Tibial artery (tissue), 4 donors: ENCODE data around the gene ZNF782.
"Not testable (repeated sequence)": the region's sequence is repeated elsewhere in the genome, so short reads cannot be mapped to it uniquely, and the experiment has no call there.

Experiments used
- DNase-seq, 2 donors: peaks; one replicate each; pipeline ENCODE4 v3.0.0-alpha.2; 2019
- H3K27ac ChIP-seq, 2 donors: fragments of 200-600 bp; sonication (generic) in 1 of 2; 1 replicate in 1 of 2; 2 replicates in 1 of 2; pipeline ENCODE4 v1.5.1; 2018 to 2019; ENCODE audit warnings: mild to moderate bottlenecking in 1 of 2
- H3K27me3 ChIP-seq, 2 donors: fragments of 200-600 bp; sonication (generic) in 1 of 2; one replicate each; pipeline versions ENCODE4 v1.5.1 to v1.6.0; 2016 to 2019
- H3K36me3 ChIP-seq, 3 donors: fragments of 200-600 bp; sonication (generic) in 2 of 3; one replicate each; pipeline ENCODE4 v1.5.1; 2016 to 2019; ENCODE audit warnings: mild to moderate bottlenecking in 2 of 3
- H3K4me1 ChIP-seq, 4 donors: fragments of 200-600 bp; sonication (generic) in 2 of 4; 1 replicate in 3 of 4; 2 replicates in 1 of 4; pipeline ENCODE4 v1.5.1; 2016 to 2019
- H3K4me3 ChIP-seq, 2 donors: fragments of 200-600 bp; sonication (generic) in 1 of 2; 1 replicate in 1 of 2; 2 replicates in 1 of 2; pipeline ENCODE4 v1.5.1; 2018 to 2019; ENCODE audit warnings: mild to moderate bottlenecking in 2 of 2
- H3K9me3 ChIP-seq, 3 donors: fragments of 200-600 bp; sonication (generic) in 1 of 3; one replicate each; pipeline ENCODE4 v1.5.1; 2016 to 2019
- intact Hi-C: fragments of 100-400 bp; cut with DNase I; formaldehyde crosslinking; loops from one replicate; pipeline ENCODE4 v1.15.0; 2023; ENCODE audit warnings: low total_unique reads
- TF ChIP-seq, protein P1 (sequence below), 2 experiments: fragments of 200-600 bp in 1 of 2; fragments of 450-650 bp in 1 of 2; IDR thresholded peaks; one replicate each; pipeline ENCODE4 v1.5.1; 2017 to 2019; ENCODE audit warnings: antibody characterized with exemption in 2 of 2, mild to moderate bottlenecking in 1 of 2, moderate library complexity in 1 of 2

ZNF782 gene

DNA sequence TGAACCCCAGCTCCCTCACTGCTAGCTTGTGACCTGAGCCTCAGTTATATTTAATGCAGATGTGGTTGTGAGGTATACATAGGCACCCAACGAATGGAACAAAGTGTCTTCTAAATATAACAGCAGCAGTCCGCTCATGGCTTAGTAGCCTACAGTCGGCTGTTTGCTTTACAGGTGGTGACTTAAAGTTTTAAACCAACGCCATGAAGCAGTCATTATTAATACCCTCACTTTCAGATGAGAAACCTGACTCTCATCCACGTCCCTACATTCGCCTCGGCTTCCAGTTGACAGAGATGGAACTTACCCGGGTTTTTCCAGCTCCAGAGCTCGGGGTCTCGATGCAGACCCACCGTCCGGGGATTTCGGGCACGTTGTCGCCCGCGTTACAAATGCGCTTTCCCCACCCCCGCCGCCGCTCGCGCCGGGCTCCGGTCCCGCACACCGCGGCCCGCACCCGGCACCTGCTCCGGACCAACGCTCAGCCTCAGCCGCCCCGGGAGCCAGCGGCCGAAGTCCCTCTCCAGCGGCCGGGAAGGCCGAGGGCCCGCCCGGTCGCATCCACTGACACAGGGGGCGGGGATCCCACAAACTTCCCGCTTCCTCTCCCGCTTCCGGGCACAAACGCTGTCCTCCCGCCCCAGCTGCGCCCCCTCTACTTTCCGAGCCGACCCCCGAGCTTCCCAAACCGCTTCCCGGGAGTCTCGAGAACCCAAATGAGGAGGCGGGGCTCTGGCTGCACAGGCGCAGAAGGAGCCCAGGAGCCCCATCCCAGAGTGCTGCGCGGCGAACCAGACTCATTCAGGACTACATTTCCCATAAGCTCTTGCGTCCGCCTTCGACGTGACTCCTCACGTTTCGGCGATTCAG, at the start of gene ZNF782:
ZNF782 (minus strand) TSS at position 734 of the 870 bp plus-strand sequence. CDS start 2,553 bp downstream, outside the sequence.
- no peaks in the 10 kb centered on the region for H3K27me3 ChIP-seq
- H3K27ac ChIP-seq = peak within 1 kb of the TSS; percentile 76 to 83
- TF ChIP-seq, protein P1, sequence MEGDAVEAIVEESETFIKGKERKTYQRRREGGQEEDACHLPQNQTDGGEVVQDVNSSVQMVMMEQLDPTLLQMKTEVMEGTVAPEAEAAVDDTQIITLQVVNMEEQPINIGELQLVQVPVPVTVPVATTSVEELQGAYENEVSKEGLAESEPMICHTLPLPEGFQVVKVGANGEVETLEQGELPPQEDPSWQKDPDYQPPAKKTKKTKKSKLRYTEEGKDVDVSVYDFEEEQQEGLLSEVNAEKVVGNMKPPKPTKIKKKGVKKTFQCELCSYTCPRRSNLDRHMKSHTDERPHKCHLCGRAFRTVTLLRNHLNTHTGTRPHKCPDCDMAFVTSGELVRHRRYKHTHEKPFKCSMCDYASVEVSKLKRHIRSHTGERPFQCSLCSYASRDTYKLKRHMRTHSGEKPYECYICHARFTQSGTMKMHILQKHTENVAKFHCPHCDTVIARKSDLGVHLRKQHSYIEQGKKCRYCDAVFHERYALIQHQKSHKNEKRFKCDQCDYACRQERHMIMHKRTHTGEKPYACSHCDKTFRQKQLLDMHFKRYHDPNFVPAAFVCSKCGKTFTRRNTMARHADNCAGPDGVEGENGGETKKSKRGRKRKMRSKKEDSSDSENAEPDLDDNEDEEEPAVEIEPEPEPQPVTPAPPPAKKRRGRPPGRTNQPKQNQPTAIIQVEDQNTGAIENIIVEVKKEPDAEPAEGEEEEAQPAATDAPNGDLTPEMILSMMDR (IDR thresholded peaks at IDR 0.05) = no peak
- H3K36me3 ChIP-seq = no peaks in the 10 kb centered on the region
- intact Hi-C loops = loop anchor here (10.0 kb wide), 1 partner anchor 761 kb away; no protein-coding TSS in a partner anchor
- peak within 1 kb of the TSS; percentile 77 to 81 for H3K4me3 ChIP-seq
- H3K9me3 ChIP-seq = no peaks in the 10 kb centered on the region
- DNase-seq = peak; percentile 93 to 95
- H3K4me1 ChIP-seq = peaks cover 0 to 30% (median 17%) of the 10 kb centered on the region in 4 donors

DNA sequence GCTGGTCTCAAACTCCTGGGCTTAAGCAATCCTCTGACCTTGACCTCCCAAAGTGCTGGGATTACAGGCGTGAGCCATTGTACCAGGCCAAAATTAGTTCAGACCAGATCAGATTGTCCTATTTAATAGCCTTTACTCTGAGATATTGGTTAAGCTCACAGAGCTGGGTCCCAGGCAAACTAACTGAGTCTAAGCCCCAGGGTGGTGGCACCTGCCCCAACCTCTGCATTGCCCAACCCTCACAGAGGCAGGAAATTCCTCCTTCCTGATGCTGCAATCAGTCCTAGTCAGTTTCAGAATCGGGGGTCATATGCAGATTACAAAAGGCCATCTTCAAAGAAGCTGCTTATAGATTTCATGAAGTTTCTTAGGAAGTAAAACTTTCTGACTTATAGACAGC, 45.7 kb upstream of the ZNF782 start:
- DNase-seq, intact Hi-C loops, H3K4me1 ChIP-seq, H3K27ac ChIP-seq, H3K9me3 ChIP-seq, H3K4me3 ChIP-seq, H3K27me3 ChIP-seq: not testable (repeated sequence)
- peaks cover 16 to 26% (median 19%) of the 10 kb centered on the region in 3 donors for H3K36me3 ChIP-seq

DNA sequence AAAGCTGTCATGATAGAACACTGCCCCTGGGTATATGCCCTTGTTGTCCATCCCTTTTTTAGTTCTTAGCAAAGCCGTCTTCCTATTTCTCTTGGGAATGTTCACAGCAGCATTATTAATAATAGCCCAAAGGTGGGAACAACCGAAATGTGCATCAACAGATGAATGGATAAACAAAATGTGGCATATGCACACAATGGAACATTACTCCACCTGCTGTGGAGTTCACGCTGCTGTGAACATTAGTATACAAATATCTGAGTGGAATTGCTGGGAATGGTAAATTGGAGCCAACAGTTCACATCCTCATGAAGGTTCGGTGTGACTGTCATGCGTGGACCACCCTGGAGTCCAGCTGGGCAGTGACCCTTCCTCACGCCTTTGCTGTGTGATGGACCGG, 37.8 kb upstream of the ZNF782 start:
- Histone ChIP-seq H3K9me3 (no peaks in the 10 kb centered on the region), H3K36me3 (peaks cover 22 to 33% (median 23%) of the 10 kb centered on the region in 3 donors), H3K4me3 (no peak overlapping the region), H3K27ac (no peak overlapping the region), H3K27me3 (no peaks in the 10 kb centered on the region), H3K4me1 (no peaks in the 10 kb centered on the region)
- intact Hi-C loops = no loop called here
- TF ChIP-seq, protein P1 (IDR thresholded peaks at IDR 0.05) = no peak
- no peak for DNase-seq

DNA sequence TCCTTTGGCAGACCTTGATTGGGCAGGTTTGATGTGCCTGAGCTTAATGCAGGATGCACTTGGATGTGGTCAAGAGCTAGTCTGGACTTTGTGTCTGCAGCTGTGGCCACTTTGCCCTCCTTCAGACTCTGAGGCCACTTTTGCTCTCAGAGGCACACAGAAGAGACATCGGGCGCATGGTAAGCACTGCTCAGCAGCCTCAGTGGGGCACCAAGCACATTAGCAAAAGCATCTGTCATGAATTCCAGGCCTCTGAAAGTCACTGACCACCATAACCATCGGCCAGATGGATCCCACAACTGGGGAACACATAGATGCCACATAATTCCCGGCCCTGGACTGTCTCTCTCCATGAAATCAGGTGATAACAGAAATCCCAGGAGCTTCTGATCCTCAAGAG, 34.3 kb upstream of the ZNF782 start:
- TF ChIP-seq, protein P1 (IDR thresholded peaks at IDR 0.05) = no peak
- Histone ChIP-seq H3K36me3 (peaks cover 0 to 8% (median 6%) of the 10 kb centered on the region in 3 donors), H3K4me1 (no peaks in the 10 kb centered on the region), H3K27ac (no peak overlapping the region), H3K9me3 (peaks cover 0 to 8% (median 4%) of the 10 kb centered on the region in 3 donors), H3K4me3 (no peak overlapping the region), H3K27me3 (no peaks in the 10 kb centered on the region)
- no peak for DNase-seq
- intact Hi-C loops = no loop called here

DNA sequence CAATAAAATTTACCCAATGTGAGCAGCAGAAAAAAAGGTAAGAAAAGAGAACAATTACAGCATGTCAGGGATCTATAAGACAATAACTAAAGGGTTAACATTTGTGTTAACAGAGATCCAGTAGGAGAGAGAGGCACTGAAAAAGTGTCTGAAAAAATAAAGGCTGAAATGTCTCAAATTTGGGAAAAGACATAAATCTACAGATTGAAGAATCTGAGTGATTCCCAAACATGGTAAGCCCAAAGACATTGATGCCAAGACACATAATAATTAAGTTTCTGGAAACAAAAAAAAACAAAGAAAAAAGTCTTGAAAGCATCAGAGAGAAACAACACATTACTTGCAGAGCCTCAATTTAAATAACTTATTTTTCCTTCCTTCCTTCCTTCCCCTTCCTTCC, 31.1 kb upstream of the ZNF782 start:
- no peaks in the 10 kb centered on the region for H3K36me3 ChIP-seq
- no peaks in the 10 kb centered on the region for H3K4me1 ChIP-seq
- intact Hi-C loops = no loop called here
- peaks cover 0 to 8% (median 4%) of the 10 kb centered on the region in 3 donors for H3K9me3 ChIP-seq
- H3K27me3 ChIP-seq = no peaks in the 10 kb centered on the region
- TF ChIP-seq, protein P1 (IDR thresholded peaks at IDR 0.05) = no peak
- DNase-seq = no peak
- H3K4me3 ChIP-seq = no peak overlapping the region
- H3K27ac ChIP-seq = no peak overlapping the region

DNA sequence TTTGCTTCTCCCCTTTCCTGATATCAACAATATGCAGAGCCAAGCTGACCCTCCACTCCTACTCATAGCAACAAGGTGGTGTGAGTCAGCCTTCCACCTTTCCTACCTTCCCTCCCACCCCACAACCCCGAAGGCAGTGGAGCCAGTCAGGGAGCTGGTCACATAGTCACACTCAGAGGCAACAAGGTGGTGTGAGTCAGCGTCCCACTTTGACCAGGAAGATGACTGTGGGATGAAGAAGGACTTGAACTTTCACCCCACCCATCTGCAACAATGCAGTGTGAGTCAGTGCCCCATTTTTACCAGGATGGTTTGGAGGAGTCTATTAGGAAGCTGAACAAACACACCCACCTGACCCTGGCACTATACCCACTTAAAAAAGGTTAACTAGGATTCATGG, 30.1 kb upstream of the ZNF782 start:
- no peaks in the 10 kb centered on the region for H3K36me3 ChIP-seq
- H3K4me1 ChIP-seq = no peaks in the 10 kb centered on the region
- peaks cover 0 to 8% (median 4%) of the 10 kb centered on the region in 3 donors for H3K9me3 ChIP-seq
- H3K27me3 ChIP-seq = no peaks in the 10 kb centered on the region
- intact Hi-C loops = no loop called here
- no peak overlapping the region for H3K4me3 ChIP-seq
- no peak for DNase-seq
- TF ChIP-seq, protein P1 (IDR thresholded peaks at IDR 0.05) = no peak
- no peak overlapping the region for H3K27ac ChIP-seq
